A172 (cell line): ENCODE data around the gene DNAJC5. TPM values are rescaled to one million over a fixed set of nuclear protein-coding genes. Genes with fewer than 3 reads are reported as not detected.
A peak's percentile ranks its signal among the peaks of the same experiment; 100 is the strongest.
"Not testable (repeated sequence)": the region's sequence is repeated elsewhere in the genome, so short reads cannot be mapped to it uniquely, and the experiment has no call there.

ENCODE experiments used
- DNase-seq: peaks from one replicate; pipeline ENCODE4 v3.0.0-alpha.2; 2015; ENCODE audit warnings: low spot score
- total RNA-seq: library from RNA; depleted of rRNA; stranded (reverse); fragments of >200 nt; shearing (Covaris generic); gene quantifications from 2 replicates; pipeline ENCODE4 v1.2.3, GENCODE V29; 2014

The DNAJC5 gene
- total RNA-seq, 1 experiment from 2014 or later: 50.2 TPM

DNA sequence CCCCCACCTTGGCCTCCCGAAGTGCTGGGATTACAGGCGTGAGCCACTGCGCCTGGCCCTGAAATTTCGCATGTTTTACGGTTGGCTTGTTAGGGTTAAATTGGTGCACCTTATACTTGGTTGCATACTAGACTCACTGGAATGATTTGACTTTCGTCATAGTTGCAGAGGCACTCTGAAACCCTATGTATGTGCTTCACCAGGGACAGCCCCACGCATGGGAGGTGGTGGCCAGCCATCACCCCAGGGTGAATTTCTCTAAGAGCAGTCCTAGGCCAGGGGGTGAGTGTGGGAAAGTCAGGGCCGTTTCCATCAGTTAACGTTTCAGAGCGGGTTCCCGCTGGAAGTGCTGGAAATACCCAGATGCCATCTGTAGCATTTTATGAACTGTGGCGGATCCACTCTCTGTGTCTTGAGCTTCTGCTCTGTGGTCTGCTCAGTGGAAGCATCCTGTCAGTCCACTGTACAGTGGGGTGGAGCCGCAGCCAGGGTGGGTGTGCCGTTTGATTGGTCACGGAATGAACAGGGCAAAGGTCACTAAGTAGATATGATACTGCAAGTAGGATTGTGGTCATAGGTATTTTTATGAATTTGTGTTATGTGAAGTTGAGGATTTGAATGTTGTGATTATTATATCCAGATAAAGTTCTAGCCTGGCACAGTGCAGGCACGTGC, 13.2 kb downstream of the DNAJC5 start:
- DNase-seq: no peak

- peak; percentile 76 for DNase-seq
Measured at GRCh38 chr20:63911176-63911575, 16.2 kb downstream of the DNAJC5 start.

- DNase-seq: no peak
Measured at GRCh38 chr20:63913768-63914167, 18.8 kb downstream of the DNAJC5 start.

GRCh38 chr20:63915471-63915870, 20.5 kb downstream of the DNAJC5 start:
- no peak for DNase-seq

DNA sequence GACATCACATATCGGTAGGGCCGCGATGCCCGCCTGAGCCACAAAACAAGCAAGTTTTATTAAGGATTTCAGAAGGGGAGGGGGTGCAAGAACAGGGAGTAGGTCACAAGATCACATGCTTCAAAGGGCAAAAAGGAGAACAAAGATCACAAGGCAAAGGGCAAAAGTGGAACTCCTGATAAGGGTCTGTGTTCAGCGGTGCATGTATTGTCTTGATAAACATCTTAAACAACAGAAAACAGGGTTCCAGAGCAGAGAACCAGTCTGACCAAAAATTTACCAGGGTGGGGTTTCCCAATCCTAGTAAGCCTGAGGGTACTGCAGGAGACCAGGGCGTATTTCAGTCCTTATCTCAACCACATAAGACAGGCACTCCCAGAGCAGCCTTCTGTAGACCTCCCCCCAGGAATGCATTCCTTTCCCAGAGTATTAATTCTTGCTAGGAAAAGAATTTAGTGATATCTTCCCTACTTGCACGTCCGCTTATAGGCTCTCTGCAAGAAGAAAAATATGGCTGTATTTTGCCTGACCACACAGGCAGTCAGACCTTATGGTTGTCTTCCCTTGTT, 21.5 kb downstream of the DNAJC5 start:
- peak; percentile 30 for DNase-seq

DNA sequence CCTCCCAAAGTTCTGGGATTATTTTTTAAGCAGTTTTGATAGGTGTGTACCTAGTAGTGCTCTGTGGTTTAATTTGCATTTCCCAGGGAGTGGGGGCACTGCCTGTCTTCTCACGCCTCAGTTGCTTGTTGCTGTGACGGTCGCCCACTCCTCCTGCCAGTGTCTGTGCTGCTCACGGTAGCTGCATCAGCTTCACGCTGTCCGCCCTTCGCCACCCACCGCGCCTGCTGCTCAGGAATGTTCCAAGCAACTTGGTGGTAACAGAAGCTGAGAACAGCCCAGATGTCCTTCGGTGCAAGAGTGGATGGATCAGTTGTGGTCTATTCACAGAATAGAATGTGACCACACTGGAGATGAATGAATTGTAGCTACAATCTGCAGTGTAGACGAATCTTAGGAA, 22.9 kb downstream of the DNAJC5 start:
- DNase-seq: no peak

- DNase-seq: no peak
Measured at GRCh38 chr20:63919130-63919529, 24.2 kb downstream of the DNAJC5 start.

DNA sequence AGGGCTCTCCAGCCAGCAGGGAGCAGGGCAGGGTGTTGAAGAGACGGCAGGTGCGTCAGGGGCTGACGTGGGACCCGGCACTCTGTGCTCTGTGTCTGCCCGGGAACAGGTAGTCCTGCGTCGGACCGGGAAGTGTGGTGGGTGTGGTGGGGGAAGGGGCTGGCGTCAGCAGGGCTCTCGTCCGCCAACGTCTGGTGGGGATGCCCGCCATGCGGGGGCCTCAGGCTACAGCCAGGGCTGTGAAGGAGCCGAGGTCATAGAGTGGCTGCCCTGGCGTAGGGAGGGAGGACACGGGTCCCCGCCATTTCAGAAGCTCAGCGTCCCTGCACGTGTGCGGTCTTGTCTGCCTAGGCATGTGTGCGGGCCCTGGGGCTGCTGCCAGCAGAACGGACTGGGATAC, 25.3 kb downstream of the DNAJC5 start:
- no peak for DNase-seq

DNA sequence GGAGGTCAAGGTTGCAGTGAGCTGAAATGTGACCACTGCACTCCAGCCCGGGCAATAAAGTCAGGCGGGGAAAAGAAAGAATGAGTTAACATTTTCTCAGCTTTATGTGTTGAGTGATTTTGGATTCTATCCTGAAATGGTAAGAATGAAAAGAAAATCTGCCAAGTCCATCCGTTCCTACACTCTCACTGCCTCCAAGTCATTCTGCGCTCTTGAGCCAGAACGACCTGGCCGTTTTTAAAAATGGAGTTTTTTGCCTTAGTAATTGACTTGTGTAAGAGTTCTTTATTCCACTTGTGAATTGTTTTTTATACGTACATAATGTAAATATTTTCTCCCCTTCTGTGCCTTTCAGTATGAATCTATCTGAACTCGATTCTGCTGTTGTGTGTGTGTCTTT, 28.7 kb downstream of the DNAJC5 start:
- no peak for DNase-seq

GRCh38 chr20:63924241-63924640, 29.3 kb downstream of the DNAJC5 start:
- no peak for DNase-seq

- no peak for DNase-seq
Measured at GRCh38 chr20:63926298-63926697, 31.4 kb downstream of the DNAJC5 start.

DNA sequence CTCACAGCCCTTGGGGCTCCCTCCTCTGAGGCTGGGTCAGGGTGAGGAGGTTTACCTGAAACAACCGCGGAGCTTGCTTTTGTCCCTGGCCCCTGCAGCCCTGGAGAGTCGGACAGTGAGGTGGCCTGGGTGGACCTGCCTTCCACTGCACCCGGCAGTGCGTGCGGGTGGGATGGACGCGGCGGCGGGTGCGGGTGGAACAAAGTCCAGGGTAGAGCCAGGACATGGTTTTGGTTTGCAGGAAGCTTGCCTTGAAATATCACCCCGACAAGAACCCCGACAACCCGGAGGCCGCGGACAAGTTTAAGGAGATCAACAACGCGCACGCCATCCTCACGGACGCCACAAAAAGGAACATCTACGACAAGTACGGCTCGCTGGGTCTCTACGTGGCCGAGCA, 34.1 kb downstream of the DNAJC5 start:
- DNase-seq: no peak

DNA sequence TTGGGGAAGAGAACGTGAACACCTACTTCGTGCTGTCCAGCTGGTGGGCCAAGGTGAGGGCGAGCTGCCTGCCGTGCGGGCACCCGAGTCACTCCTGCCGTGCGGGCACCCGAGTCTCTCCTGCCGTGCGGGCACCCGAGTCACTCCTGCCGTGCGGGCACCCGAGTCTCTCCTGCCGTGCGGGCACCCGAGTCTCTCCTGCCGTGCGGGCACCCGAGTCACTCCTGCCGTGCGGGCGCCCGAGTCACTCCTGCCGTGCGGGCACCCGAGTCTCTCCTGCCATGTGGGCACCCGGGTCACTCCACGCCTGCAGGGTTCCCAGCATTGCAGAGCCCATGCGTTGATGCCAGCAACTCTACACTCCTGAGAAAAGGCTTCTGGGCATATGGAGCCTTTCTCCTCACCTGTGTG, 34.6 kb downstream of the DNAJC5 start:
- not testable (repeated sequence) for DNase-seq

GRCh38 chr20:63930971-63931553, 36.1 kb downstream of the DNAJC5 start:
- DNase-seq: no peak

DNA sequence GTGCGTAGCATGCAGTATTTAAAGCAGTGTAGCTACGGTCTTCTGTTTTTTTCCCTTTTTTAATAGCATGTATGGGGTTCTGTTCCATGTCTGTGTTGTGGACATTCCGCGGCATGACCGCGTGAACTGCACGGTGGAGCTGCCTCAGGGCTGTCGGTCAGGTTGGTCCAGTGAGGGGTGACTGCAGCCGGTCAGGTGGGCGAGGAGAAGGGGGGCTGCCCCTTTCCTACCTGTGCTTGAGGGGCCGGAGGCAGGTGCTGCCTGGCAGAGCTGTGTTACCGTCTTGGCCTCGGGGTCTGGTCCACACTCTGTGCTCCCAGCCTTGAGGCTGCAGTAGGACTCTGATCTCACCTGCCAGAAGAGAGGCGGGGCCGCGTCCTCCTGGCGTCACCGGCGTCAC, 36.8 kb downstream of the DNAJC5 start:
- no peak for DNase-seq

- no peak for DNase-seq
Measured at GRCh38 chr20:63932606-63933160, 37.8 kb downstream of the DNAJC5 start.

DNA sequence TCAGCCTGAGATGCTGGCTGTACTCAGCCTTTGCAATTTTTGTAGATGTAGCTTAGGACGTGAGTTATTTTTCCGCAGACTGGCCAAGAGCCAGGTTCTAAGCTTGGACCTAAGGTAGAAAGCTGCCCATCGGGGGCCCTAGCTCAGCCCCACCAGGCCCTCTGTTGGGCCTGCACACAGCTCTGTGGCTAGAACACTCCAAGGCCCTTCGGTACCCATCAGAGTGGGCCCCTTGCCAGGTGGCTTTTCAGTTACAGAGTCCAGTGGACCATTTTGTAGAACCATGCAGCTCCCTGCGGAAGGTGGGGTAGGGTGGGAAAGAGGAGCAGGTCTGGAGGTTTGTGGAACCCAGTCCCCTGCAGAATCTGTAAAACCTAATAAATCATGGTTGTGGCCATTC, 38.7 kb downstream of the DNAJC5 start:
- DNase-seq: no peak

DNA sequence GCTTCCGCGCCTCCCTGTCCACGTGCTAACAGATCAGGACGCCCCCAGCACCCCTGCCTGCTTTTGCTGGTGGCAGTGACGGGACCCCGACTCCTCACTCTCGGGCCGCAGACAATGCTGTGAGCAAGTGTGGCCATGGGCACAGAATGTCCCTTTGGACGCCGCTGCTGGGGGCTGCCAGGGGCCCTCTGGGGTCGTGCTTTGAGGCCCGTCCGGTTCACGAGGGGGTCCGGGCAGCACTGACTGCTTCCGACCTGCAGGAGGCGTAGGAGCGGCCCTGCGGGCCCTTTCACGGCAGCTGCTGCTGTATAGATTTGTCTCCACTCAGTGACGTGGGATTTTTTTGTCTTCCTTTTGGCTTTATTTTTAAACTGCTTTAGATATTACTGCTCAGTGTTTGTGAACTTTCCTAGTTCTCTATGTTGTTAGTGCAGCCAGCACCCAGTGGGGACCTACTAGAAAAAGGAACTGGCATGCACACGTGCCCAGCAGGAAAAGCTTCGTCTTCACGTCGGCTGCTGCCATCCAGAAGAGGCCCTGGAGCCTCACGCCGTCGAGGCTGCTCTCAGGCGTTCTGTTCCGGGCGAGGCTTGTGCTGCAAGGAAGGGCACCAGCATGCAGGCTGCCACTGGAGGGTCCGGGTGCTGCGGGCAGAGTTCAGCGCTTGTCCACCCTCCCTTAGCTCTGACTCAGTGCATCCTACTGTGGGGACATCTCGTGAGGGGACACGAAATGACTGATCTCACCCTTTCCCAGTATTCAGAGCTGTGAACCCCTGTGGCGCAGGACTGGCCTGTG, 39.5 kb downstream of the DNAJC5 start:
- no peak for DNase-seq

DNA sequence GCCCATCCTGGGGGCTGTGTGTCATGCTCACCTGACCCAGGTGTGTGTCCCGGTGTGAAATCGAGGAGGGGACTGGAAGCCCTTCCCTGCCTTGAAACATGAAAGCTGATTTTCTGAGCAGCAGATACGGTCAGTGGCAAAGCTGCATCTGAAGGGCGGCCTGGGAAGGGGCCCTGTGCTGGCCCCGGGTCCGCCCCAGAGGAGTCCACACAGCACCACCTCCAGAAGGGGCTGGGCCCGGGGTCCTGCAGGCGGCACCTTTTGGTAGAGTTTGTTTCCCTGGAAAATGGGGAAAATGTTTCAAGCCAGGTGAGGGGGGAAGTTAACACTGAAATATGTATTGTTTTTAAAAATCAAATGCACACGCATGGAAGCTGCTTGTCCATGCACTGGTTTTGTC, 40.5 kb downstream of the DNAJC5 start:
- DNase-seq: no peak

DNA sequence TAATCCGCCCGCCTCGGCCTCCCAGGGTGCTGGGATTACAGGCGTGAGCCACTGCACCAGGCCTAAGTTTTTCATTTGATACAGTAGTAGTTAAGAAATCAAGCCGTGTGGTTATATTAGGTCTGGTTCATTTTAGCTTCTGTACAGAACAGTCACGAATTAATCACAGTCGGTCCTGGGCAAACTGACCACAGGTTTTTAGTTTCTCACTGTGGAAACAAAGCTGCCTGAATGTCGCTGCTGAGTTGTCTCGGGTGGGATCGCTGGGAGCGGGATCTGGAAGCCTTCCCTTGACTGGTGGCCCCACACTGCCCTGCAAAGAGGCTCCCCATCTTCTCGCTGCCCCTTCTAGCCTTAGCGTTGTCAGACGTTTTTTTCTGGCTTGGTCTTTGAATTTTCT, 42.7 kb downstream of the DNAJC5 start:
- DNase-seq: no peak

DNA sequence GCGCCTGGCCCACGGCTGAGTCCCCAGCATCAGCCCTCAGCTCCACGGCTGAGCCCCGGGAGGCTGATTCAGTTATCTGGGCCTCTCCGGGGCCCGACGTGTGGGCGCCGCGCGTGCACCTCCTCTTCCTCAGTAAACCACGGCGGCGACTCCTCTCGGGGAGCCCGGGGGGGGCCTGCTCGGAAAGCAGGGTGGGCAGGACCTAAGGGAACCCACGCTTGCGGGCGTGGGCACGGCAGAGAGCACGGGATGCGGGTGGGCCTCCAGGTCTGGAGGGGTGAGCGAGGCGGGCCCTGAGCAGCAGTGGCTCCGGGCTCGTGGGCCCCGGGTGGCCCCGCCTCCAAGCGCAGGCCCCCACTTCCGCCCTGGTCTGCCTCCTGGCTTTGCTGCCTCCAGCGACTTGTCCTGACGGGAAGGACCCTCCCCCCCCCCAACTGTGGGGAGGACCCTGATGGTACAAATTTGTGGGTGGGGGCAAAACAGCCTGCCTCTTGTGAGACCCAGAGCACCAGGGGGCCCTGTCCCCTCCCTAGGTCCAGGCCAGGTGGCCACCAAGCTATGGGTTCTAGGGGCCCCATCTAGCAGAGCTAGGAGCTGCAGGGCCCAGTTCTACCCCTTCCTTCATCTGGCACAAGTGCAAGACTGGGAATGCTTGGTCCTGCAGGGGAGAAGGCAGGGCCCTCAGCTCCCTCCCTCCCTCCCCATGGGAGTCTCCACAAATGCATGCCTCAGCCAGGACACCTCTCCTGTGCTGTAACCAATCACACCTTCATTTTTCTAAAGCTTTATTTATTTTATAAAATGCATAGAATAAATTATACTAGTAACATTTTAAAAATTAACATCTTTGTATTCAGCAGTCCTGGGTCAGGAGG, 44.4 kb downstream of the DNAJC5 start:
- no peak for DNase-seq
